H9 (cell line): ENCODE data around the gene ZNF474. TPM values are rescaled to one million over a fixed set of nuclear protein-coding genes. Genes with fewer than 3 reads are reported as not detected.

Experiments used
- DNase-seq: peaks from one replicate; pipeline ENCODE4 v3.0.0-alpha.2; 2017
- H2AFZ ChIP-seq: one replicate; pipeline ENCODE4 v1.6.1; 2013; ENCODE audit warnings: mild to moderate bottlenecking, low read length, control low read depth, moderate library complexity
- H2AK5ac ChIP-seq: 2 replicates; pipeline ENCODE4 v1.6.1; 2013; ENCODE audit warnings: low read length, control low read depth, mixed read lengths; ENCODE audit not compliant: insufficient read length
- H2BK120ac ChIP-seq: one replicate; pipeline ENCODE4 v1.6.1; 2013; ENCODE audit warnings: low read depth, mild to moderate bottlenecking, low read length, control low read depth, inconsistent platforms; ENCODE audit not compliant: poor library complexity, severe bottlenecking
- H2BK12ac ChIP-seq: 2 replicates; pipeline ENCODE4 v1.6.1; 2013; ENCODE audit warnings: low read length, control low read depth, mixed read lengths, low read depth; ENCODE audit not compliant: insufficient read length
- H2BK15ac ChIP-seq: 2 replicates; pipeline ENCODE4 v1.6.1; 2013; ENCODE audit warnings: low read depth, low read length, control low read depth
- H2BK20ac ChIP-seq: one replicate; pipeline ENCODE4 v1.6.1; 2013; ENCODE audit warnings: low read depth, mild to moderate bottlenecking, low read length, control low read depth, inconsistent platforms; ENCODE audit not compliant: poor library complexity, severe bottlenecking
- H2BK5ac ChIP-seq: 2 replicates; pipeline ENCODE4 v1.6.1; 2013; ENCODE audit warnings: low read length, control low read depth, mixed read lengths; ENCODE audit not compliant: insufficient read length
- H3K14ac ChIP-seq: 2 replicates; pipeline ENCODE4 v1.6.1; 2013; ENCODE audit warnings: low read length, control low read depth; ENCODE audit not compliant: insufficient read depth
- H3K18ac ChIP-seq: 2 replicates; pipeline ENCODE4 v1.6.1; 2013; ENCODE audit warnings: low read depth, mild to moderate bottlenecking, mixed read lengths, low read length, control low read depth; ENCODE audit not compliant: insufficient read length
- H3K23ac ChIP-seq: 2 replicates; pipeline ENCODE4 v1.6.1; 2013; ENCODE audit warnings: low read length, control low read depth, mixed read lengths, low read depth; ENCODE audit not compliant: insufficient read length
- H3K23me2 ChIP-seq: 2 replicates; pipeline ENCODE4 v1.6.1; 2013; ENCODE audit warnings: low read depth, mild to moderate bottlenecking, mixed read lengths, low read length, control low read depth; ENCODE audit not compliant: insufficient read length, poor library complexity, severe bottlenecking
- H3K27ac ChIP-seq: 2 replicates; pipeline ENCODE4 v1.5.1; 2013; ENCODE audit warnings: low read length, control low read depth, mixed read lengths, low read depth; ENCODE audit not compliant: insufficient read length
- H3K27me3 ChIP-seq: 2 replicates; pipeline ENCODE4 v1.6.1; 2013; ENCODE audit warnings: low read length, control low read depth, inconsistent platforms; ENCODE audit not compliant: insufficient read depth
- H3K4ac ChIP-seq: 2 replicates; pipeline ENCODE4 v1.6.1; 2013; ENCODE audit warnings: low read depth, mild to moderate bottlenecking, control low read depth, inconsistent platforms, low read length, moderate library complexity
- H3K4me1 ChIP-seq: 2 replicates; pipeline ENCODE4 v1.6.1; 2013; ENCODE audit warnings: low read length, control low read depth, inconsistent platforms; ENCODE audit not compliant: insufficient read depth
- H3K4me2 ChIP-seq: 2 replicates; pipeline ENCODE4 v1.6.1; 2013; ENCODE audit warnings: low read length, control low read depth, mixed read lengths; ENCODE audit not compliant: insufficient read length, insufficient read depth
- H3K56ac ChIP-seq: 2 replicates; pipeline ENCODE4 v1.6.1; 2013; ENCODE audit warnings: low read depth, mild to moderate bottlenecking, mixed read lengths, low read length, control low read depth; ENCODE audit not compliant: insufficient read length
- H3K79me1 ChIP-seq: 2 replicates; pipeline ENCODE4 v1.6.1; 2013; ENCODE audit warnings: low read depth, mild to moderate bottlenecking, moderate library complexity, low read length, control low read depth, inconsistent platforms; ENCODE audit not compliant: insufficient read depth, poor library complexity, severe bottlenecking
- H3K79me2 ChIP-seq: 2 replicates; pipeline ENCODE4 v1.6.1; 2013; ENCODE audit warnings: low read length, control low read depth, inconsistent platforms; ENCODE audit not compliant: insufficient read depth
- H3K9ac ChIP-seq: 2 replicates; pipeline ENCODE4 v1.6.1; 2013; ENCODE audit warnings: low read length, control low read depth, mixed read lengths; ENCODE audit not compliant: insufficient read length; ENCODE audit errors: extremely low read depth
- H3K9me3 ChIP-seq: one replicate; pipeline ENCODE4 v1.6.1; 2013; ENCODE audit warnings: low read depth, low read length, inconsistent platforms; ENCODE audit not compliant: control insufficient read depth
- H3T11ph ChIP-seq: one replicate; pipeline ENCODE4 v1.6.1; 2013; ENCODE audit warnings: mild to moderate bottlenecking, low read length, control low read depth, inconsistent platforms
- H4K20me1 ChIP-seq: one replicate; pipeline ENCODE4 v1.6.1; 2013; ENCODE audit not compliant: control insufficient read depth, insufficient read length, insufficient read depth
- H4K5ac ChIP-seq: 2 replicates; pipeline ENCODE4 v1.6.1; 2013; ENCODE audit warnings: low read depth, mild to moderate bottlenecking, mixed read lengths, low read length, control low read depth; ENCODE audit not compliant: insufficient read length
- H4K8ac ChIP-seq: replicated peaks from 2 replicates; pipeline ENCODE4 v1.6.1; 2013; ENCODE audit warnings: low read length, control low read depth, mixed read lengths, low read depth; ENCODE audit not compliant: insufficient read length
- H4K91ac ChIP-seq: 2 replicates; pipeline ENCODE4 v1.6.1; 2013; ENCODE audit warnings: low read depth, mild to moderate bottlenecking, moderate library complexity, mixed read lengths, low read length, control low read depth; ENCODE audit not compliant: insufficient read length
- H3K27ac Mint-ChIP-seq, 3 experiments: 2 replicates in 2 of 3; 3 replicates in 1 of 3; pipeline ENCODE4 v1.8.0; 2020 to 2021; ENCODE audit warnings: mixed read lengths in 3 of 3, mild to moderate bottlenecking in 1 of 3, moderate library complexity in 1 of 3
- H3K27me3 Mint-ChIP-seq: 2 replicates; pipeline ENCODE4 v1.8.0; 2021; ENCODE audit warnings: low read depth, mild to moderate bottlenecking, moderate library complexity, mixed read lengths
- H3K36me3 Mint-ChIP-seq, 3 experiments: 2 replicates in 2 of 3; 3 replicates in 1 of 3; pipeline ENCODE4 v1.8.0; 2020 to 2021; ENCODE audit warnings: low read depth in 3 of 3, mixed read lengths in 3 of 3; ENCODE audit not compliant: insufficient read depth in 1 of 3
- H3K4me1 Mint-ChIP-seq, 2 experiments: 2 replicates each; pipeline ENCODE4 v1.8.0; 2020; ENCODE audit warnings: mixed read lengths in 2 of 2
- H3K4me3 Mint-ChIP-seq, 2 experiments: 2 replicates in 1 of 2; 3 replicates in 1 of 2; pipeline ENCODE4 v1.8.0; 2020 to 2021; ENCODE audit warnings: mild to moderate bottlenecking in 2 of 2, mixed read lengths in 2 of 2, moderate library complexity in 1 of 2
- H3K9me3 Mint-ChIP-seq, 2 experiments: 2 replicates in 1 of 2; 3 replicates in 1 of 2; pipeline ENCODE4 v1.8.0; 2020; ENCODE audit warnings: mild to moderate bottlenecking in 2 of 2, mixed read lengths in 2 of 2, moderate library complexity in 1 of 2
- CTCF ChIP-seq: fragments of 200-600 bp; sonication (generic); conservative IDR thresholded peaks from 3 replicates; pipeline ENCODE4 v1.8.0; 2021; ENCODE audit warnings: antibody characterized with exemption, mild to moderate bottlenecking
- WGBS: extraction: QIAGEN DNeasy Blood & Tissue Kit; methylation state at CpG from one replicate; pipeline ENCODE4 v1.1.7; 2013; ENCODE audit warnings: missing lambda C conversion rate, low lambda C conversion rate, mixed read lengths; ENCODE audit not compliant: insufficient read length; ENCODE audit errors: extremely low coverage; 5-methylcytosine and 5-hydroxymethylcytosine counted together
- total RNA-seq: library from RNA; stranded (reverse); gene quantifications from 2 replicates; pipeline ENCODE4 v1.2.1, GENCODE V29; 2021

ZNF474 gene
- total RNA-seq, 1 experiment from 2014 or later = not detected

- Histone ChIP-seq H3K4ac (no peak overlapping the region), H3K9ac (no peak overlapping the region), H3K27me3 (no peaks in the 10 kb centered on the region), H3K56ac (no peak overlapping the region), H2BK120ac (no peak overlapping the region), H3K79me1 (no peaks in the 10 kb centered on the region), H4K20me1 (no peaks in the 10 kb centered on the region), H2BK15ac (no peak overlapping the region), H3K4me1 (peaks cover 9% of the 10 kb centered on the region; the same call in 1 of the 2 replicates), H2BK12ac (no peak overlapping the region), H2BK5ac (no peak overlapping the region), H3K27ac (no peak overlapping the region), H4K8ac (no peak overlapping the region), H2AFZ (no peak overlapping the region), H2AK5ac (no peak overlapping the region), H3K23me2 (no peaks in the 10 kb centered on the region), H3K9me3 (no peaks in the 10 kb centered on the region), H4K91ac (no peak overlapping the region), H3K4me2 (no peak overlapping the region), H2BK20ac (no peak overlapping the region), H3T11ph (no peak overlapping the region), H4K5ac (no peak overlapping the region), H3K79me2 (no peaks in the 10 kb centered on the region), H3K18ac (no peak overlapping the region), H3K23ac (no peak overlapping the region), H3K14ac (no peak overlapping the region)
- WGBS = no CpG with 5 or more reads among the region's 3 CpGs
- Mint-ChIP-seq H3K27ac (peak overlapping the region in 1 of 3 experiments; percentile 76; a peak in 1 of 7 replicates), H3K4me1 (peaks cover 11 to 16% of the 10 kb centered on the region in 2 experiments), H3K4me3 (no peak overlapping the region), H3K36me3 (peaks cover 0 to 2% (median 0%) of the 10 kb centered on the region in 3 experiments; a peak in 1 of 7 replicates), H3K9me3 (no peaks in the 10 kb centered on the region), H3K27me3 (no peaks in the 10 kb centered on the region)
- no peak for TF ChIP-seq CTCF
- no peak for DNase-seq
These were observed 58.1 kb downstream of the ZNF474 start for GRCh38 chr5:122187426-122187825.
